Right ventricle myocardium superior (tissue), 1 donor: ENCODE measurements around the gene PTGDS. TPM values are rescaled to one million over a fixed set of nuclear protein-coding genes. Genes with fewer than 3 reads are reported as not detected.

ENCODE experiments used
- ATAC-seq: fragments of 200-7000 bp; cut with Tn5 transposase; one replicate; pipeline ENCODE4 v1.9.1; 2020; ENCODE audit warnings: mild to moderate bottlenecking; ENCODE audit not compliant: poor library complexity
- DNase-seq: peaks from one replicate; pipeline ENCODE4 v3.0.0-alpha.2; 2020
- intact Hi-C: fragments of 100-400 bp; cut with DNase I; formaldehyde crosslinking; loops from one replicate; pipeline ENCODE4 v1.11.2; 2022
- total RNA-seq: library from RNA; stranded (reverse); fragmentation: NEBNext Ultra II Directional; extraction: Animal tissue kit (Norgen Biotek cat#: 25700); gene quantifications from one replicate; pipeline ENCODE4 v1.2.1, GENCODE V29; 2021
- donor health status: DM: no; HTN: yes; CAD: no; lungs with severe emphysema.

Gene PTGDS
- total RNA-seq, 1 donor from 2014 or later: 6,152 TPM

DNA sequence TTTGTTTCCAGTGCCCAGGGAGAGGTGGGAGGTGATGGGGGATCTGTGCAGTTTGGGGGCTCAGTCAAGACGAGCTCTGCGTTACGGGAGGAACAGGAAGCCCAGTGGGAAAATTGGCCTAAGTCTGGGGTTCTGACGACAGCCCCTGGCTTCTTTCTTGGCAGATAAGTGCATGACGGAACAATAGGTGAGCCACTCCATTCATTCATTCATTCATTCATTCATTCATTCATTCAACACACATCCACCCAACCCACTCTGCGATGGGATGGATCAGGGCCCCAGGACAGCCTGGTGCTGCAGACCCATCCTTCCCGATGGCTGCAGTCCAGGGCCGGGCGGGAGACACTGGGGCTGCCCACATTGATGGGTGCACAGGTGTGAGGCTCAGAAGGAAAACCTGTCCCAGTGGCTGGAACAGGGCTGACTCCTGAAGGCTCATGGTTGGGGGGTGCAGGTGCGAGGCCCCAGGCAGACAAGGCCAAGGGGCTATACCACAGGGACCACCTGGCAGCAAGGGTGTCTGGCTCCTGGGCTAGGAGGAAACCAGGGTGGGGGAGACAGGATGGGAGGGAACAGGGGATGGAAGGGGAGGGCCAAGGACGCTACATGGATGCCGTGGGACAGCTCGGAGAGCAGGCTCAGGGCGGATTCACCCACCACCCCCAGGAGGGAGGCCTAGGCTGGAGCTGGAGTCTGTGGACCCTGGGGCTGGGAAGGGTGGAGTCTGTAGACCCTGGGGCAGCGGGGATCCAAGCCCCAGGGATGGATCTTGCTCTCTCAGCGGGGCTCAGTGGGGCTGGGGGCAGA, 3.6 kb downstream of the PTGDS start:
- intact Hi-C loops: no loop called here
- no peak for ATAC-seq

DNA sequence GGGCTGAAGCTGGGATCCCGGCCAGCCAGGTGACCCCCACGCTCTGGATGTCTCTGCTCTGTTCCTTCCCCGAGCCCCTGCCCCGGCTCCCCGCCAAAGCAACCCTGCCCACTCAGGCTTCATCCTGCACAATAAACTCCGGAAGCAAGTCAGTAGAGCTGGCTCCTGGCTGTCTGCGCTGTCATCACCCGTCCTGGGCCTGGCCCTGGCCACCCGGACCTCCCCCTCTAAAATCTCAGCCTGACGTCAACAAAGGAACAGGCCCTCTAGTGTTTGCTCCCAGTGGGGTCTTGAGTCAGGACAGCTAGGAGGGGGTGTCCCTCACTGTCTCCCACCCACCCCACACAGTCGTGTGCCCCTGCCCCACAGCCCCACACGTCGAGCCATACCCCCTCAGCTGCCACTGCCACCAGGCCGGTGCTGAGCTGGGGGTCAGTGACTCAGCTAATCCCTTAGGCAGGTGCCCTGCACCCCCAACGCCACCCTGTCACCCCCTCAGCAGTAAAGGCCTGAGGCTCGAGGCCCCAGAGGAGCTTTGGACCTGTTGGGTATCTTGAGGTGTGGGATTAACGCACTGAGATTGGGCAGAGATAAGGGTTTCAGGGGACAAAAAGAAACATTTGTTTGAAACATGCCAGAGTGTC, 4.4 kb downstream of the PTGDS start:
- intact Hi-C loops: no loop called here
- DNase-seq (peak; percentile 73), ATAC-seq (peak; percentile 8)

More for the DNA sequence above, 3.6 kb downstream of the PTGDS start:
- no peak for DNase-seq

DNA sequence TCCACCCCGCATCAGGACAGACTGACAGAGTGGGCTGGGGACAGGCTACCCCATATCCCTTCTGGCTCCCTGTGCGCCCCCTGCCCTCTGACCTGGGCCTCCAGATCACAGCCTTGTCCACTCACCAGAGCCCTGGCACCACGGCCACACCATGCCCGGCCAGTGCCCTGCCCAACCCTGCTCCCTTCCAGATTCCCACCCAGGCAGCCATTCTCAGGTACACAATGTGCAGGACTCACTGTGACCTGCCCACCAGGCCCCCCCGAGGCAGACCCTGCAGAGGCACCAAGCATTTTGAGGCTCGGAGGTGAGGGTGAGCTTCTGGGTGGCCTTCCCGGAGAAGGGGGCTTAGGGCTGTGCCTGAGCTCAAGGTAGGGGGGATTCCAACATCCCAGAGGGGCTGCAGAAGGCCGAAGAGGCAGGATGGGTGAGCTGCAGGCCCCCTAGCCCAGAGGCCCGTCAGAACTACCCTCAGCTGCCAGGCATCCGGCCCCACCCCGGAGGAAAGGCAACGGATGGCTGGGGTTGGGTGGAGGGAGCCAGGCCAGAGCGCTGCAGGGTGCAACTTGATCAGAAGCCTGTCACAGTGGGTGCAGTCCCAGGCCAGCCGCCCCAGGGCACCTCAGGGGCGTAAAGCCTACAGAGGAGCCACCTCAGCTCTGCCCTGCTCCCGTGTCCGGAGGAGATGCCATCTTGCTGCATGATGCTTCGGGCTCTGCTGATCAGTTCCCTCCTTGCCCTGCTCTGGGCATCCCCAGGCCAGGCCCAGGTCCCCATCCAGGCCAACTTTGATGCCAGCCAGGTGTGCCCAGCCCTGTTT, 5.1 kb downstream of the PTGDS start, which contains the start of gene LCNL1:
Gene LCNL1 (plus strand): TSS at position 762 of the 820 bp plus-strand sequence. CDS start 594 bp downstream, outside the sequence.
- DNase-seq: no peak
- intact Hi-C loops: no loop called here
- peak; percentile 1 for ATAC-seq

DNA sequence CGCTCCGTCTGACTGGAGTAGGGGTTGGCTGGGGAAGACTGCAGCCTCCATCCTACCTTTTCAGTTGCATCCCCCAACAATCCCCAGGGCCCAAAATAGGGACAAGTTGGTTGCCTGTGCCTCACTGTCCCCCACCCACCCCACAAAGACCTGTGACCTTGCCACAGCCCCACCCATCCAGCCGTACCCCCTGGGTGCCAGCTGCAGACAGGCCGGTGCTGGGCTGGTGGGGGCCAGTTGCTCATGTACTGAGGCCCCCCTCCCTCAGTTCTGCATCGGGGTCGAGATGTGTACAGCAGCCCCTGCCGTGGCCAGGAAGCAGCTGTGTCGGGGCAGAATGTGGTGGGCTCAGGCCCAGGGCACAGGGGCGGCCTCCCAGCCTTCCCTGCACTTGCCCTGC, 5.9 kb downstream of the PTGDS start:
- intact Hi-C loops: no loop called here
- ATAC-seq (peak; percentile 0), DNase-seq (no peak)

DNA sequence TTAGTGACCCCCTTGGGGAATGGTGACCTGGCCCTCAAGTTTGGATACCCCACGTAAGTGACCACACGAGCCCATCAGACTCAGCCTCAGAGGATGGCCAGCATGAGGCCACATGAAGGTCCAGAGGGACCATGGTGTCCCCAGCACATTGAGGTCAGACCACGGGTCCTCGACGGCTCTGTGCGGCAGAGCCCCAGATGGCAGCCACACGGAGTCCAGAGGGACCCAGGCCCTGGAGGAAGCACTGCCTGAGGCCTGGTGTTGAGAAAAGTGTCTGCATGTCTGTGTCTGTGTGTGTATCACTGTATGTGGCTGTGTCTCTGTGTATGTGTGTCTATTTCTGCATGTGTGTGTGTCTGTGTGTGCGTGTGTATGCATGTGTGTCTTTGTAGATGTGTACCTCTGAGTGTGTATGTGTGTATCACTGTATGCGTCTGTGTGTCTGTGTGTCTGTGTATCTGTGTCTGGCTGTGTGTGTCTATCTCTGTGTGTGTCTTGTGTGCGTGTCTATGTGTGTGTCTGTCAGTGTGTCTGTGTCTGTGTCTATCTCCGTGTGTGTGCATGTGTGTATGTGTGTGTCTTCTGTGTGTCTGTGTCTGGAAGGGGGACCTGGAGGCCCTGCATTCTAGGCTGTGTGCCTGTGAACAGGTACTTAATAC, 6.5 kb downstream of the PTGDS start:
- intact Hi-C loops: no loop called here
- DNase-seq: no peak
- no peak for ATAC-seq

DNA sequence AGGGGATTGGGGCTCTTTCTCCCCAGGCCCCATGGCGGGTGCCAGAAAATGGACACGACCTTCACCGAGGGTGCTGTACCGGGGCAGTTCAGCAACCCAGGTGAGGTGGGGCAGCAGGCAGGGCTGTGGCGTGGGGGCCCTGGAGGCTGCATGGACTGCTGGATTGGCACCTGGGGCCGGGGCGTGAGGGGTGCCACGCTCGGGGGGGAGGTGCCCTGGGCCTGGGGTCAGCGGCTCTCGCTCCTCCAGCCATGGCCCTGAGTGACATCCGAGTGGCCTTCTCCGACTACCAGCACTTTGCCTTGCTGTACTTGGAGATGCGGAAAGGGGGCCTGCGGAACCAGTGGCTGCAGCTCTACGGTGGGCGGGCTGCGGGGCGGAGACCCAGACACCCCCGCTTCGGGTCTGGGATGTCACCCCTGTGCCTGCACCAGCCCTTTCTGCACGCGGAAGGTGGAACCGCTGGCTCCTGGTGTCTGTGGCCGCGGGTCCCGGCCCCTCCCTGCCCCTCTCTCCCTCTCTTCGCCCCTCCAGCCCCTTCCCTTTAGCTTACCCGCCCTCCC, 7.2 kb downstream of the PTGDS start:
- DNase-seq (no peak), ATAC-seq (no peak)
- intact Hi-C loops: no loop called here

DNA sequence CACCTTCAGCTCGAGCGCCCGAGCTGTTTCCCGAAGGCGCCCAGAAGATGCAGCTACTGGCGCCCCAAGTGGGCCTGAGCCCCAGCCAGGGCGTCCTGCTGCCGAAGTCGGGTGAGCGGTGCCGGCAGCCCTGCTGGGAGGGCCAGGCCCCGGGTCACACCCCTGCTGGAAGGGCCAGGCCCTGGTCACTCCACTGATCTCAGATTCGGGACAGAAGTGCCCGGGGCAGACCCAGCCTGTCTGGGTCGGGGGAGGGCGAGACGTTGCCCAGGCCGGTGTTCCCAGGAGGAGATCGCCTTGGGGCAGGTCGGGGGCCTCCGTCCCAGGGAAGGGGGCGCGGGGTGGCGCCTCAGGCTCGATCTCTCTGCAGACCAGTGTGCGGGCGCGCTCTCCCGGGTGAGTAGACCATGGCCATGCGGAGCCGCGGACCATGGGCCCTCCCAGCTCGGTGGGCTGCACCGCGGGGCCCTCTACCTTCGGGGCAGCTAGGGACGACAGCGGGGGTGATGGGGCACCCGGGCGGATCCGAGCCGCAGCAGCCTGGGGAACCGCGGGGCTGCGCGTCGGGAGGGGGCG, 7.8 kb downstream of the PTGDS start:
- DNase-seq: no peak
- peak; percentile 5 for ATAC-seq
- intact Hi-C loops: no loop called here

DNA sequence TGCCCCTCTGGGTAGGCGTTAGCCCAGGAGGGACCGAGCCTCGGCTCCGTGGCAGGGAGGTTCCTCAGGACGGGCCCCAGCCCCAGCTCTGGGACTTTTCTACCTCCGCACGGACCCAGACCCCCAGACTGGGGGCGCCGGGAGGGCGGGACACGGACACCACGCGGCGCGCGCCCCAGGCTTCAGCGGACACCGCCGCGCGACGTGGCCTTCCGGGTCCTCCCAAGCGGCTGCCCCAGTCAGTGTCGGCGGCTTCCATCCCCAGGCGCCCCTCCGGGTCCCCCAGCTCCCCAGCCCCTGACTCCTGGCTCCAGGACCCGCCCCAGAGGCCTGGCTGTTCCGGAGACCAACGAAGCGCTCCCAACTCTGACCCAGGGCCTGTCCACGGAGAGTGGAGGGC, 8.5 kb downstream of the PTGDS start:
- no peak for DNase-seq
- no peak for ATAC-seq
- intact Hi-C loops: no loop called here

DNA sequence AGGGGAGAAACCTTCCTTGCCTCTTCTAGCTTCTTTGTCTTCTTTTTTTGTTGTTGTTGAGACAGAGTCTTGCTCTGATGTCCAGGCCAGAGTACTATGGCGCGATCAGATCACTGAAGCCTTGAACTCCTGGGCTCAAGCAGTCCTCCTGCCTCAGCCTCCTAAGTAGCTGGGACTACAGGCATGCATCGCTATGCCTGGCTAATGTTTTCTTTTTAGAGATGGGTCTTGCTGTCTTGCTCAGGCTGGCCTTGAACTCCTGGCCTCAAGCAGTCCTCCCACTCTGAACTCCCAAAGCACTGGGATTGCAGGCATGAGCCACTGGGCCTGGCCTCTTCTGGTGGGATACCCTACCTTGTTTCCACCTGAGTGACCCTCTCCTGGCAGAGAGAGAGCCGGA, 11.6 kb downstream of the PTGDS start:
- DNase-seq (no peak), ATAC-seq (no peak)
- intact Hi-C loops: no loop called here

DNA sequence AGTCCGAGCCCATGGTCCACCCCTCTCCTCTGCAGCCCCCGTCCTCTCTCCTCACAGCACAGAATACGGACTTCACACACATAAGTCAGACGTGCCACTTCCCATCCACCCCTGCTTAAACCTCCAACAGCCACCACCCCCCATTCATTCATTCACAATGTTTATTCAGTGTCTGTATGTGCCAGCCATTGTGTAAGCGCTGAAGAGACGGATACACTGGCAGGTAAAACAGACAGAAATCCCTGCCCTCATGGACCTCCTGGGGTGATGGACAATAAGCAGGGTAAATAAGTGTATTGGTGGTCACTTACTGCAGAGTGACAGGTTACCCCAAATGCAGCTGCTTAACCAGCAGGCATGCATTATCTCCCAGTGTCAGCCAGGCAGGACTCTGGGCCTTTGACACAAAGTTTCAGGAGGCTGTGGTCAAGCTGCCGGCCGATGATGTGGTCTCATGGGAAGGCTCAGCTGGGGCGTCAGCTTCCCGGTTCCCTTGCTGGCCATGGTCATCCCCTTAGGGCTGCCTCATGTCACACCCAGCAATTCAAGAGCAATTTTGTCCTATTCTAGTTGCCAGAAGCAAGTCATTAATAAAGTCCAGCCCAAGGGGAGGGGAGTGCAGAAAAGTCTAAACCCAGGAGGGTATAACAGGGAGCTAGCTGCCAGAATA, 13.1 kb downstream of the PTGDS start:
- DNase-seq (no peak), ATAC-seq (no peak)
- intact Hi-C loops: no loop called here

DNA sequence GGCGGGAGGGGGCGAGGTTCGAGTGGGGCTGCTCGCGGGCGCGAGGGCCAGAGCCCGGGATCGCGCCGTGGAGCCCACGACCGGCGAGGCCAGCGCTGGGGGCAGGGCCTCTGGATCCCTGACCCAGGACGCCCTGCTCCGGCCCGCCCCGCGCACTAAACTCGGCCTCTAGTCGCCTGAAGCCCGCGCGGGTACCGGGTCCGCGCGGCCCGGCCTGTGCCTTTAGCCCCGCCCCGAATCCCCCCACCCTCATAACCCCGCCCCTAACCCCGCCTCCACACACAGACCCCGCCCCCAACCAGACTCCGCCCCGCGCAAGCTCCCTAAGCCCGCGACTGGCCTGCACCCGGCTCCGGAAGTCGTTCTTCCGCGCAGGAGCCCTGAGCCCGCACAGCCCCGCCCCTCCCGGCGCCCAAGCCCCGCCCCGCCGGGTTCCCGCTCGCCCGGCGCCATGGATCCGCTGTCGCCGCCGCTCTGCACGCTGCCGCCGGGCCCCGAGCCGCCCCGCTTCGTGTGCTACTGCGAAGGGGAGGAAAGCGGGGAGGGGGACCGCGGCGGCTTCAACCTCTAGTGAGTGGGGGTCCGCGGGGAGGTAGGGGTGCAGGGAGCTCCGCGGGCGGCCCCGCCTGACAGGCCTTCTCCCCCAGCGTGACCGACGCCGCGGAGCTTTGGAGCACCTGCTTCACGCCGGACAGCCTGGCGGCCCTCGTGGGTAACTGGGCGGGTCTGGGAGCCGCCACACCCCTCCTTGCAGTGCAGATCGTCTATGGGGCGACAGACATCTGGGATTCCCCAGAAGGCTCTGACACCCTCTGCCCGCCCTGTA, 14.9 kb downstream of the PTGDS start, which contains the start of gene PAXX:
Gene PAXX (plus strand): TSS at position 430 of the 826 bp plus-strand sequence. CDS start 22 bp downstream, at position 452.
- ATAC-seq (peak; percentile 96), DNase-seq (peak; percentile 96)
- intact Hi-C loops: no loop called here

DNA sequence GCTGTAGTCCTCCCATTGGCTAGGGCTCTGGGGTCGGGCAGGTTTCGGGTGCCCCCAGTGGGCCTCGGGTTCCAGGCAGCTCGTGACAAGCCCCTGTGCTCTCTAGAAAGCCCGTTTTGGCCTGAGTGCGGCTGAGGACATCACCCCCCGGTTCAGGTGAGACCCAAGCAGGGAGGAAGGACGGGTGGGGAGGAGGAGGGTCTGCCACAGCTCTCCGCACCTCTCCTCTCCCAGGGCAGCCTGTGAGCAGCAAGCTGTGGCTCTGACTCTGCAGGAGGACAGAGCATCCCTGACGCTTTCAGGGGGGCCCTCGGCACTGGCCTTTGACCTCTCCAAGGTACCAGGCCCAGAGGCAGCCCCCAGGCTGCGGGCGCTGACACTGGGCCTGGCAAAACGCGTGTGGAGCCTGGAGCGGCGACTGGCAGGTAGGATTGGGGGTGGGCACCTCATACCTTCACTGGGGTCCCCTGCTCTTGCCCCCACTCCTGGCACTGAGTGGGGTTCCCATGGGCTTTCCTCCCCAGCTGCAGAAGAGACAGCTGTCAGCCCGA, 15.6 kb downstream of the PTGDS start:
- no peak for ATAC-seq
- no peak for DNase-seq
- intact Hi-C loops: no loop called here

DNA sequence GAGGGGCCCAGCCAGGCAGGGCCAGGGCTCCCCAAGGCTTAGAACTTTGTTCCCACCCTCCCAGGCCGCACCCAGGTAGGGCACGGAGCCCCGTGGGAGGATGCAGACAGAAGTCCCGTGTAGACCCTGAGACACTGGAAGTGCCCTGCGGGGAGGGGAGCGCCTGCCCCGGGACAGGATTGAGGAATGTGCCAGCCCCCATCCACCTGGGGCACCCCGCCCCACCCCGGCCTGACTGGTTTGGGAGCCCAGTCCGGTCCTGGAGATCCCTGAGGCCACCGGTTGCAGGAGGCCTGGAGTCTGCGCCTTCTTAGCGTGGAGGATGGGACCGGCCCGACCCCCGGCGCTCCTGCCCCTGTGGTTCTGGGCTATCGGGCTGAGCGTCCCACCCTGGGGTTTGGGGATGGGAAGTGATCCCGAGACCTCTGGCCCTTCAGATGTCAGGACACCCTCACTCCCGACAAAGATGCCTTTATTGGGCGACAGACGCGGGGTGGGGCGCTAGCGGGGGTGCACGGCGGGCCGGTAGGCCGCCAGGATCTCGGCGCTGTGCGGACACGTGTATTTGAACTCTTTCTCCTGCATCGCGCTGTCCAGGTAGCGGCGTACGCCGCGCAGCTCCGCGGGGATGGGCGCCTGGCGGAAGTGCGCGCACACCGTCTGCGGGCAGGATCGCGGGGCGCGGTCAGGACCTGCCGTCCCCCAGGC, 17.0 kb downstream of the PTGDS start:
- intact Hi-C loops: no loop called here
- DNase-seq: no peak
- ATAC-seq: no peak

DNA sequence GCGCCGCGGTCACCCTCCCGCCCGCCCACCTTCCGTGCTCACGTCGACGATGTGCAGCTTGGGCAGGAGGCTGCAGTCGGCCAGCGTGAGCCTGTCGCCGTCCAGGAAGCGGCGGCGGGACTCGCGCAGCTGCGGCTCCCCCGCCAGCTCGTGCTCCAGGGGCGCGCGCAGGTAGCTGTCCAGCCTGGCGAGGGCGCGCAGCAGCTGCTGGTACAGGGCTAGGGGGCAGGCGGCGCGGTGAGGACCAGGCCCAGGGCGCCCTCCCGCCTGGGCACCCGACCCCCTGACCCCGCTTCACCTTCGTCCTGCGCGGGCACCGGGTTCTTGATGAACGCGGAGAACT, 17.6 kb downstream of the PTGDS start:
- ATAC-seq: no peak
- intact Hi-C loops: no loop called here
- no peak for DNase-seq

DNA sequence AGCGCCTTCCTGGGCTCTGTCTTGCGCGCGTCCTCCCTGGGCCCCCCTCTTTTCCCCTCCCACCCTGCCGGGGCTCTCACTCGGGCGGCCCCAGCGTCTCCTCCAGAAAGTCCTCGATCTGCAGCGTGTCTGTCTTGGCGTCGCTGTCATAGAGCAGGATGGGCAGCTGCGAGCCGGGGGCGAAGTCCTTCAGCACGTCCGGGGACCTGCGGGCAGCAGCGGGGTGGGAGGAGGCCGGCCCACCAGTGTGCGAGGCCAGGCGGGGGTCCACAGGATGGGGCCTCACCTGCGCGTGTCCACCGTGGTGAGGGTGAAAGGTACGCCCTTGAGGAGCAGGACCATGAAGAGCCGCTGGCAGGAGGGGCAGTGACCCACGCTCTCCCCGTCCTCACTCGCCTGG, 18.1 kb downstream of the PTGDS start:
- intact Hi-C loops: no loop called here
- DNase-seq (no peak), ATAC-seq (no peak)

DNA sequence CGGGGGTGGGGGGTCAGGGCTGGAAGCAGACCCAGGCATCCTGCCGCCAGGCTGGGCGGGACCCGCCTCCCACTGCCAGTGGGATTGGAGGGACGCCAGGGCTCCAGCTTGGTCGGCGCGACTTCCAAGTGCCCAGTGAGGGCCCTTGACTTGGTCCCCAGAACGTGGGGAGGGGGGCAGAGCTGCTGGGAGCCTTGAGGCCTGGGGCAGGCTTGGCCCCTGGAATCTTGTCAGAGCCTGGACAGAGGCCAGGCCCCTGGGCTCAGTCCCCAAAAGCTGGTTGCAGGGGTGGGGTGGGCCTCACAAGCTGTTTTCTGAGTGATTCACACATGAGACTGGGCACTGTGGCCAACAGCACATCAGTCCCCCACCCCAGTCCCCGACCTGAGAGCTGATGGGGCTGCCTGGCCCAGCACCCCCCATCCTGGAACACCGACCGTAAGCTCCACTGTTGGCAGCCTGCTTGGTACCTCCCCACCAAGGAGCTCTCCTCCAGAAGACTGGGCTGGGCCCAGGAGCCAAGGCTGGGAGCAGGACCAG, 18.5 kb downstream of the PTGDS start:
- intact Hi-C loops: no loop called here
- no peak for DNase-seq
- no peak for ATAC-seq
